ENCODE data around the gene MYPOP. TPM values are rescaled to one million over a fixed set of nuclear protein-coding genes. Genes with fewer than 3 reads are reported as not detected.

The MYPOP gene
- total and polyA plus RNA-seq, 12 donors, result 2.1 to 14.3 (median 7.1) TPM

GRCh38 chr19:45882652-45883585 lies 19.5 kb downstream of the MYPOP start:
- peak; percentile 72 to 93 (median 87) for DNase-seq
- 11 to 16% (median 13%) methylated on average over 21 to 47 of the region's 47 CpGs for WGBS, 4 donors
- Histone ChIP-seq H3K4me1 (replicated peaks in 1 of 2) (peaks cover 4 to 41% of the 10 kb centered on the region in 2 donors), H3K36me3 (replicated peaks in 1 of 2) (peaks cover 0 to 9% of the 10 kb centered on the region in 2 donors), H3K27me3 (no peaks in the 10 kb centered on the region), H3K27ac (peak overlapping the region in 1 of 5 donors; percentile 29), H3K9me3 (replicated peaks in 1 of 3) (no peaks in the 10 kb centered on the region), H3K4me3 (peak overlapping the region in 1 of 4 donors; percentile 52)
- no peak for TF ChIP-seq POLR2A (IDR thresholded peaks at IDR 0.05)
- TF ChIP-seq CTCF (IDR thresholded peaks at IDR 0.05), result peak; percentile 85 to 98 (median 91)
- intact Hi-C loops (cut with DNase I), result loop anchor here in 1 of 2 donors (5.0 kb wide), 1 partner anchor 66 kb away; the partner anchor contains the start of gene RSPH6A

- Histone ChIP-seq H3K4me1 (replicated peaks in 1 of 2) (peaks cover 4 to 33% of the 10 kb centered on the region in 2 donors), H3K4me3 (peak overlapping the region in 1 of 4 donors; percentile 52), H3K27me3 (no peaks in the 10 kb centered on the region), H3K36me3 (replicated peaks in 1 of 2) (peaks cover 0 to 9% of the 10 kb centered on the region in 2 donors), H3K9me3 (replicated peaks in 1 of 3) (no peaks in the 10 kb centered on the region), H3K27ac (no peak overlapping the region)
- no peak for DNase-seq
- TF ChIP-seq POLR2A (IDR thresholded peaks at IDR 0.05), result no peak
- intact Hi-C loops (cut with DNase I), result loop anchor here in 1 of 2 donors (5.0 kb wide), 1 partner anchor 65 kb away; the partner anchor contains the start of gene RSPH6A
- 41 to 70% (median 60%) methylated on average over 3 to 4 of the region's 4 CpGs for WGBS, 4 donors
Observed at GRCh38 chr19:45881909-45882528, 20.4 kb downstream of the MYPOP start.

DNA sequence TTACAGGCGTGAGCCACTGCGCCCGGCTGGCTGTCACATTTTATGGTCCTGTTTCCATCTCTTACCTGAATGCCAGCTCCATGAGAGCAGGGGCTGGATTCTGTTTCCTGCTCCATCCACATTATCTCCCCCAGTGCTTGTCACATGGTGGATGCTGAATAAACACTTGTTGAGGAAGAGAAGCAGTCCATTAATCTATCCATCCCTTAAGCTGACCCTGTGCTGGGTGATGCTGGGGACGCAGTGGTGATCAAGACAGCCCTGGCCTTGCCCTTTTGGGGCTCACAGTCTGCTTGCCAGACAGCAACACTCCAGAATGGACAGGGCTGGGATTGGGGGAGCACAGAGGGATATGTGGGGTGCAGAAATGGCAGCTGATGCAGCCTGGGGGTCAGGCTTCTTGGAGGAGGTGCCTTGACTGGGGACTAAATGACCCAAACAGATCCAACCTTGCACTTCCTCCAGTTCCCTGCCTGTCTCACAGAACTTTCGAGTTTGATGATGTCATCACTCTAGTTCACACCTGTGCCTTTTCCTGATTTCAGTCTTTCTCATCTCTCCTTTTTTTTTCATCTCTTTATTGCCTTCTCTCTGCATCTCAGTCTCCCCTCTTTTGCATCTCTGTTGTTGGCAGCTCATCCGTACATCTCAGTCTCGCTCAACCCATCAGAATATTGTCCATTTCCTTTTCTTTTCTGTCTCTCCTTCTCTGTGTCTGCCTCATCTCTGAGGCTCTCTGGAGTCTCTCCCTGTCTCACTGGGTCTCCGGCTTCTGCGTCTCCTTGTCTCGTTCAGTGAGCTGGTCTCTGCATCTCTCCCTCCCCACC lies 21.1 kb downstream of the MYPOP start:
- H3K36me3 ChIP-seq (replicated peaks in 1 of 2), result peaks cover 0 to 9% of the 10 kb centered on the region in 2 donors
- TF ChIP-seq POLR2A (IDR thresholded peaks at IDR 0.05) (no peak), CTCF (IDR thresholded peaks at IDR 0.05) (no peak)
- no peak for DNase-seq
- no peaks in the 10 kb centered on the region for H3K27me3 ChIP-seq
- WGBS, 4 donors, result 73 to 80% (median 76%) methylated on average over 10 of the region's 10 CpGs
- no peak overlapping the region for H3K27ac ChIP-seq
- intact Hi-C loops (cut with DNase I), result loop anchor here in 1 of 2 donors (5.0 kb wide), 1 partner anchor 64 kb away; the partner anchor contains the start of gene RSPH6A
- no peak overlapping the region for H3K4me3 ChIP-seq
- peaks cover 4 to 33% of the 10 kb centered on the region in 2 donors for H3K4me1 ChIP-seq (replicated peaks in 1 of 2)
- no peaks in the 10 kb centered on the region for H3K9me3 ChIP-seq (replicated peaks in 1 of 3)

DNA sequence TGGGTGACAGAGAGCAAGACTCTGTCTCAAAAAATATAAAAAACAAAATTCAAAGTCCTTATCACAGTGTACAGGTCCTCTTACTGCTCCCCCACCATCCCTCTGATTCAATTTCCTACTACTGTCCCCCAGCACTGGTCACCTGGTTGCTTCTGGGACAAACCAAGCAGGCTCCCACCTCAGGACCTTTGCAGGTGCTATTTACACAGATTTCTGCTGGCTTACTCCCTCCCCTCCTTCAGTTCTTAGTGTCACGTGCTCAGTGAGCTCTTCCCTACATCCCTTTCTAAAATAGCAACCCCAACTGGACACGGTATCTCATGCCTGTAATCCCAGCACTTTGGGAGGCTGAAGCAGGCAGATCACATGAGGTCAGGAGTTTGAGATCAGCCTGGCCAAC lies 22.4 kb downstream of the MYPOP start:
- no peak for DNase-seq
- peaks cover 4 to 27% of the 10 kb centered on the region in 2 donors for H3K4me1 ChIP-seq (replicated peaks in 1 of 2)
- H3K36me3 ChIP-seq (replicated peaks in 1 of 2), result peaks cover 0 to 9% of the 10 kb centered on the region in 2 donors
- no peak overlapping the region for H3K4me3 ChIP-seq
- no peak overlapping the region for H3K27ac ChIP-seq
- no peaks in the 10 kb centered on the region for H3K27me3 ChIP-seq
- 83 to 91% (median 87%) methylated on average over 2 of the region's 2 CpGs for WGBS, 4 donors
- TF ChIP-seq CTCF (IDR thresholded peaks at IDR 0.05) (no peak), POLR2A (IDR thresholded peaks at IDR 0.05) (no peak)
- H3K9me3 ChIP-seq (replicated peaks in 1 of 3), result no peaks in the 10 kb centered on the region
- intact Hi-C loops (cut with DNase I), result loop anchor here in 1 of 2 donors (5.0 kb wide), 1 partner anchor 63 kb away; the partner anchor contains the start of gene RSPH6A

Measured in adrenal gland (tissue), 12 donors.